HG02970 (cell line): ENCODE data around the gene PTPRH.

Source experiments
- ATAC-seq: cut with Tn5 transposase; IDR thresholded peaks from one replicate; pipeline ENCODE4 v1.9.1; 2021; ENCODE audit warnings: mild to moderate bottlenecking, moderate library complexity, moderate number of reproducible peaks; ENCODE audit not compliant: unreplicated experiment, low FRiP score

The PTPRH gene

DNA sequence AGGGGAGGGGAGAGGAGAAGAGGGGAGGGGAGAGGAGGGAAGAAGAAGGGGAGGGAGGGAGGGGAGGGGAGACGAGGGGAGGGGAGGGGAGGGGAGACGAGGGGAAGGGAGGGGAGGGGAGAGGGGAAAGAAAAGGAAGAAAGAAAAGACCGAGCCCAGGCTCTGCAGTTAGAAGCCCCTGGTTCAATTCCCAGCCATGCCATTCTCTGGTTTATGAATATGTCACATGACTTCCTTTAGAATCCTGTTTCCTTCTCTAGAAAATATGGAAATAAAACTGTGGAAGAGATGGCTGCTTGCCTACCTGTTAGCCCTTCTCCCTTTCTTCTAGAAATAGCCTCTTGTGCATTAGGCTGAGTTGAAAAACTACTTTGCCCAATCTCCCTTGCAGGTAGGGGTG is 74.6 kb downstream of the PTPRH start:
- ATAC-seq = no peak

DNA sequence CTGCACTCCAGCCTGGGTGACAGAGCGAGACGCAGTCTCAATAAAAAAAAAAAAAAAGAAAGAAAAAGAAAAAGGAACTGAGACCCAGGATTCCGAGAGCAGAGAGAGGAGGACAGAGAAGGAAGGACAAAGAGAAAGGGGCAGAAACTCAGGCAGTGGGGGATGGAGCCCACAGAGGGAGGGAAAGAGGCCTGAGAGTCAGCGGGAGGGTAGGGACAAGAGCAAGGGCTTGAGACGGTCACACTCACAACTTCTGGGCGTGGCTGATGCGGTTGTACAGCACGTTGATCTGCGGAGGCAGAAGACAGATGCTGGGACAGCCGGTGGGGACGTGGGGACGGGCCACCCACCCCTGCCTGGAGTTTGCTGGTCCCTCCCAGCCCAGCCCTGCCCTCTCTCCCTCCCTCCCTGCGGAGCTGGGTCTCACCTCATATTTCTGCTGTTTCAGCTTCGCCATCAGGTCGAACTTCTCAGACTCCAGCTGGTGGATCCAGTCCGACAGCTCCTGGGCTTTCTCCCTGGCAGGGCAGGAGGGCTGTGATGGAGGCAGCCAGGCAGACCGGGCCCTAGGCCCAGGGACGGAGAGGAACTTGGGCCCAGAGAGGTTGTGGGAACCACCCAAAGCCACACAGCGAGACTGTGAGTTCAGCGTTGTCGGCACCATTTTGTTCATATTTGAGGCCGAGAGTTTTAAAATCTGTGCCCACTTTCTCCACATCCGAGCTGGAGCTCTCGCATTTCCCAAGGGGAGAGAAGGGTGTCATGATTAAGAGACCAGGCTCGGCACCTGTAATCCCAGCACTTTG is 75.5 kb downstream of the PTPRH start:
- no peak for ATAC-seq

DNA sequence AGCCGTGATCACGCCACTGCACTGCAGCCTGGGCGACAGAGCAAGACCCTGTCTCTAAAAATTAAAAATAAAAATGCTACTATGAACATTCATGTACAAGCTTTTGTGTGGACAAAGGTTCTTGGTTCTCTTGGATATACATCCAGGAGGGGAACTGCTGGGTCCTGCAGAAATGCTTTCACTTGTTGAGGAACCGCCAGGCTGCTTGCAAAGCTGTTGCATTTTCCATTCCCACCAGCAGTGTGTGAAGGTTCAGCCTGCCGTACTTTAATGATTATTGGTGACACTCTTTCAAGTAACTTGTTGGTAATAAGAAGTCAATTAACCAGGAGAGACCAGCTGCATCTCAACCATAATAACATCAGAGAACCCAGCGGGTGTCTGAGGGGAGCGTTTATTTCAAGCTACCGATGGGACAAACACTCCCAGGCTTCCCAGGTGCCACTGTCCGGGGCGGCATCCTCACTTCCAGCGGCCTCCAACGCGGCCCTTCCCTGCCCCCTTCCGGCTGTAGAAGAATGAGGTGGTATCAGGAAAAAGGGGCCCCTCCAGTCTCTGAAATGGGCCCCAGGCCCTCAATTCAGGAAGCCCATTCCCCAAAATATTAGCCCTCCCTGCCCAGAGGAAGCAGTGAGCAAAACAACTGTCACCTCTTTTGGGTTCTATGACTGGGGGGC is 76.7 kb downstream of the PTPRH start:
- no peak for ATAC-seq

DNA sequence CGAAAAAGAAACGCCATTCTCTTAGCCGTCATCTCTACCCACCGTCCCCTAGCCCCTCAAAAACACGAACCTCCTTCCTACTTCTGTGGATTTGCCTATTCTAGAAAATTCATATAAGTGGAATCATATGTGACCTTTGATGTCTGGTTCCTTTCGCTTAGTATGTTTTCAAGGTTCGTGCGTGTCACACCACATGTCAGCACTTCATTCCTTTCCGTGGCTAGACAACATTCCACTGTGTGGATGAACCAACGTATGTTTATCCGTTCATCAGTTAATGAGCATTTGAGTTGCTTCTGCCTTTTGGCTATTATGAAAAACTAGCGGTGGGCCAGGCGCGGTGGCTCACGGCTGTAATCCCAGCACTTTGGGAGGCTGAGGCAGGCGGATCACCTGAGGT is 77.9 kb downstream of the PTPRH start:
- no peak for ATAC-seq
